Cardiac fibroblast (primary cell): ENCODE measurements around the gene PRKG1.

Experiments used
- DNase-seq, 2 donors: peaks; one replicate each; pipeline versions ENCODE4 v3.0.0 to v3.0.0-alpha.2; 2010; ENCODE audit warnings: low read depth in 2 of 2
- H3K4me3 ChIP-seq, 2 donors: replicated peaks in 1 of 2; 1 replicate in 1 of 2; 2 replicates in 1 of 2; pipeline ENCODE4 v1.5.1; 2011; ENCODE audit warnings: low read depth in 2 of 2, low read length in 2 of 2, mild to moderate bottlenecking in 2 of 2, moderate library complexity in 1 of 2
- TF ChIP-seq, protein P1 (sequence below): IDR thresholded peaks from one replicate; pipeline ENCODE4 v1.5.1; 2011; ENCODE audit warnings: low read depth, mild to moderate bottlenecking, low read length, inconsistent platforms

Gene PRKG1

DNA sequence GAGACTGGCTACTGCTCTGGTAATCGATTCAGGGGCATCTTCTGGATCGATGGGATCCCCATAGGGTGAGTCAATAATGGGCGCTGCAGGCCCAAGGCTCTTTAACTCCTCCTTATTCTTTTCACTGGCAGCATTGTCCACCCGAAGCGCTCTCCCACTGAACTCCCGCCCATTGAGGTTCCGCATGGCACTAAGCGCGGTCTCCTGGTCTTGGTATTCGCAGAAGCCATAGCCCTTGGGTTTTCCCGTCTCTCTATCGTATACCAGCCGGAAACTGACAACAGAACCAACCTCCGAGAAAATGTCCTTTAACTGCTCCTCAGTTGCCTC lies 624.8 kb downstream of the PRKG1 start:
- H3K4me3 ChIP-seq, result peak overlapping the region; percentile 60 to 74
- TF ChIP-seq, protein P1, sequence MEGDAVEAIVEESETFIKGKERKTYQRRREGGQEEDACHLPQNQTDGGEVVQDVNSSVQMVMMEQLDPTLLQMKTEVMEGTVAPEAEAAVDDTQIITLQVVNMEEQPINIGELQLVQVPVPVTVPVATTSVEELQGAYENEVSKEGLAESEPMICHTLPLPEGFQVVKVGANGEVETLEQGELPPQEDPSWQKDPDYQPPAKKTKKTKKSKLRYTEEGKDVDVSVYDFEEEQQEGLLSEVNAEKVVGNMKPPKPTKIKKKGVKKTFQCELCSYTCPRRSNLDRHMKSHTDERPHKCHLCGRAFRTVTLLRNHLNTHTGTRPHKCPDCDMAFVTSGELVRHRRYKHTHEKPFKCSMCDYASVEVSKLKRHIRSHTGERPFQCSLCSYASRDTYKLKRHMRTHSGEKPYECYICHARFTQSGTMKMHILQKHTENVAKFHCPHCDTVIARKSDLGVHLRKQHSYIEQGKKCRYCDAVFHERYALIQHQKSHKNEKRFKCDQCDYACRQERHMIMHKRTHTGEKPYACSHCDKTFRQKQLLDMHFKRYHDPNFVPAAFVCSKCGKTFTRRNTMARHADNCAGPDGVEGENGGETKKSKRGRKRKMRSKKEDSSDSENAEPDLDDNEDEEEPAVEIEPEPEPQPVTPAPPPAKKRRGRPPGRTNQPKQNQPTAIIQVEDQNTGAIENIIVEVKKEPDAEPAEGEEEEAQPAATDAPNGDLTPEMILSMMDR, result no peak
- DNase-seq, result no peak

DNA sequence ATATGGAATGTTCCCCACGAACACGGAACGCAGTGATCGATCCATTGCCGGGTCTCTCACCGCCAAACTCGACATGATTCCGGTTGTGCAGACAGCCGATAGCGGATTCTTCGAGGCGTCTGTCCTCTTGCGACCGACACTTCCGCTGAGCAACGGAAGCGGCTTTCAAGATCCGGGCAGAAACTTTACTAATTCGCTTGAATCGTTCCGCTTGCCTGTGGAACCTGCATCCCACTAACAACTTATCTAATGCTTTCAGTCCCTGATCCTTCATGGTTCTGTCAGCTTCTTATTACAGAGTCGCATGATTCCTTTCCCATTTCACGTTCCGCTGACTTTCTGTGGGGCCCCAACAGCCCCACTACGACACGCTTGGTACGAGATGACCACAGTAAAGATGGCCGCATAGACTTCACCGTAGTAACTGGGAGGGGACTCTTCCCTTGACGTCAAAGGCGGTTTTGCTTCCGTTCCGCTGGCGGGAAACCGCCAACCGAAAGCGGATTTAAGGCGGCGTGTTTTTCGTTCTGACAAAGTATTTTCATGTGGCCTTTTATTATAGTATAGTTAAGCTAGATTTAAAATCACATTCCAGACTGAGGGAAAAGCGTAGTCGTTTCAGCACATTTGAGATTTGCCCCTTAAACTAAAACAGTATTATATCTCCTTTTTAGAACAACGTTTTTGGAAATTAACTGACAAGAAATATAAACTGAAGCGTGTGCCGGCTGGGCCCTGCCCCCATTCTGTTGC lies 625.4 kb downstream of the PRKG1 start, which contains the start of gene CSTF2T:
Gene CSTF2T (minus strand): TSS at position 121 of the 753 bp plus-strand sequence. CDS start 46 bp downstream, at position 75.
- TF ChIP-seq, protein P1, result no peak
- peak; percentile 97 to 98 for DNase-seq
- peak within 1 kb of the TSS; percentile 60 to 74 for H3K4me3 ChIP-seq

DNA sequence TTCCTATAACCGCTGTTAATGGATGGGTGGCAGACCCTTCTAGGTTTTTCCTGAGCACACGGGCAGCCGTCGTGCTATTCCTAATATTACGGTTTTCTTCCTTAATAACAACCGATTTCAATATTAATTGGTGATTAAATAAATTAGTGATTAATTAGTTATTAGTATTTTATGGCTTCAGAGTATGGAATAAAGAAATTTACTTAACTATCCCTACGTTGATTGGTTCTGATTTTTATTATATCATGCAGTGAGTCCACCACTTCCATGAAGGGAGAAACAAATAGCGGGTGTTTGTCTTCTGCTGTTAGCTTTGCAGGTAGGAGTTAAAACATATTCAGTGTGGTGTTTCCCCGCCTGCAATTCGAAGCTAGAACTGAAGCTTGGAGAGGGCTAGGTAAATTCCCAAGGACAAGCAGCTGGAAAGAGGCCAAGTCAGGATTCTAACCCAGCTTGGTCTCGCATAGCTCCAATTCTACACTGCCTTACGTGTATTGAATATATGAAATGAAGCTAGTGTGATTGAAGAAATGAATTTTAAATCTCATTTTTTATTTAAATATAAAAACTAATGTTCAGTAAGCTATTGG lies 626.0 kb downstream of the PRKG1 start:
- TF ChIP-seq, protein P1, result no peak
- H3K4me3 ChIP-seq, result peak overlapping the region; percentile 60 to 74
- peak; percentile 39 to 63 for DNase-seq

DNA sequence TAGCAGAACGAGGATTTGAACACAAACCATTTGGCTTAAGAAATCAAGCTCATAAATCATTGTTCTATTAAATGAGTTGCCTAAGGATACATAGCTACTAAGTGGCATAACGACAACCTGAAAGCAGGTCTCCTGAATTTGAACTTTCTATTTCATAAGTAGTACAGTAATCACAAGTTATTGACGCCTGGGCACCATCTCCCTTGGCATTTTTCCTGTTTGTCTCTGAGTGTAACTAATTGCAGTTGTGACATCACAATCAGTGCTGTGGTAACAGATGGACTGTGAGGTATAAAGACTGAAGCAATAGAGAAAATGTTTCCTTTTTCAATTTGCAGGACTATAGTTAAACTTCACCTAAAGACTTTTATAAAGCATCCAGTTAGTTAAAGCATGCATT lies 631.5 kb downstream of the PRKG1 start:
- H3K4me3 ChIP-seq, result no peak overlapping the region
- TF ChIP-seq, protein P1, result no peak
- DNase-seq, result peak in 1 of 2 donors; percentile 40

DNA sequence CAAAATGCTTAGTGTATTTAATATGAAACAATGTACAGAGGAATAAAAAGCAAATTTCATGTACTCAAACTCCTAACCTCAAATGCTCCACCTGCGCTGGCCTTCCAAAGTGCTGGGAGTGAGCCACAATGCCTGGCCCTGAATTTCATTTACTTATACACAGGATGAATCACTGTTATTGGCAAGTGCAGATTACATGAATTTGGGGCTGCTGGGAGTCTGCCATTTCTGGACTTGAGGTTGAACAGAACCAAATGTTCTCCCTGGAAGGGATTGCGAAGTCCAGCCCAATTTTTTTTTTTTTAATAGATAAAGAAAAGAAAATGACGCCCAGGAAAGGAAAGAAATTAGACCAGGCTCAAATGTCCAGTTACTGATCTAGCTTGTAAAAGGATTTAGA lies 631.9 kb downstream of the PRKG1 start:
- no peak overlapping the region for H3K4me3 ChIP-seq
- TF ChIP-seq, protein P1, result no peak
- peak; percentile 76 to 97 for DNase-seq

DNA sequence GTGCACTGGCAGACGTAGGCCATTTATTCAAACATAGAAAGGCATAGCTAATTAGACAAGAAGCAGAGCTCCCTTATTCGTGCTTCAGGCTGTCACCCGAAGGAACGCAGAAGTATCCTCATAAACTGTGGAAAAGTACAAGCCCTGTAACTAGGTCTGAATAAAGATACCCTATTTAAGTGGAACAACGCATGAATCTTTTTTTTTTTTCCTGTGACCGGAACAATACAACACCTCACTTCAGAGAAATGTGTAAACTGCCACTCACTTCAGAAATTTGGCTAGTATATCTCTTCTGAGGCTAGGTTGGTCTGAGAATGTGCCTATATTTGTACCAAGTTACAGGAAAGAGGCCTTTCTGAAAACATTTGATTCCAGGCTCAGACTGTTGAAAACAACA lies 633.1 kb downstream of the PRKG1 start:
- H3K4me3 ChIP-seq, result no peak overlapping the region
- TF ChIP-seq, protein P1, result no peak
- peak in 1 of 2 donors; percentile 26 for DNase-seq
